ENCODE data around the gene SLC25A28.

DNA sequence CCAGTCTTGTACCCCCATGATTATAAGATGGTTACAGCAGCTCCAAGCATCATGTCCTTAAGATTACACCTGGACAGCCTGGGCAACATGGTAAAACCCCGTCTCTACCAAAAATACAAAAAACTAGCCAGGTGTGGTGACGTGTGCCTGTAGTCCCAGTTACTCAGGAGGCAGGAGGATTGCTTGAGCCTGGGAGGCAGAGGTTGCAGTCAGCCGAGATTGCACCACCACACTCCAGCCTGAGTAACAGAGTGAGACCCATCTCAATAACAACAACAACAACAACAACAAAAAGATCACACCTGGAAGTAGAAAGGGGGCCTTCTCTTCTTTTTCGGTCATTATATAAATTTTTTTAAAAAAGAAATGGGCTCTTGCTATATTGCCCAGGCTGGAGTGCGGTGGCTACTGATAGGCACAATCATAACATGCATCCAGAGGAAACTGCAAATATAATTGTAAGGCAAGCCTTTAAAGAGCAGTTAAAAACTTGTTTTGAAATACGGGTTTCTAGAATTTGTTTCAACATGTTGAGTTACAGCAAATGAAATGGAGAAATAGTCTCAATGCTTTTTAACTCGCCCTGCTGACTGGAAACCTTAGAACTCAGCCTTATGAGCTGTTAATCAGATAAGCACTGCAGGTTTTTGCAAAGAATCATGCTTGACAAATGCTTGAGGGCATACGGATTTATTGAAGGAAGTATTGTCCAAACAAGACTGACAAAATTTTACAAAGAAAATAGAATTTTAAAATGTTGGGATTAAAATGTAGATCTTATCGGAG, 34.3 kb upstream of the SLC25A28 start:
- TF ChIP-seq POLR2A (IDR thresholded peaks at IDR 0.05; ENCODE audit: low read depth) = no peak
- TF ChIP-seq, protein P1, sequence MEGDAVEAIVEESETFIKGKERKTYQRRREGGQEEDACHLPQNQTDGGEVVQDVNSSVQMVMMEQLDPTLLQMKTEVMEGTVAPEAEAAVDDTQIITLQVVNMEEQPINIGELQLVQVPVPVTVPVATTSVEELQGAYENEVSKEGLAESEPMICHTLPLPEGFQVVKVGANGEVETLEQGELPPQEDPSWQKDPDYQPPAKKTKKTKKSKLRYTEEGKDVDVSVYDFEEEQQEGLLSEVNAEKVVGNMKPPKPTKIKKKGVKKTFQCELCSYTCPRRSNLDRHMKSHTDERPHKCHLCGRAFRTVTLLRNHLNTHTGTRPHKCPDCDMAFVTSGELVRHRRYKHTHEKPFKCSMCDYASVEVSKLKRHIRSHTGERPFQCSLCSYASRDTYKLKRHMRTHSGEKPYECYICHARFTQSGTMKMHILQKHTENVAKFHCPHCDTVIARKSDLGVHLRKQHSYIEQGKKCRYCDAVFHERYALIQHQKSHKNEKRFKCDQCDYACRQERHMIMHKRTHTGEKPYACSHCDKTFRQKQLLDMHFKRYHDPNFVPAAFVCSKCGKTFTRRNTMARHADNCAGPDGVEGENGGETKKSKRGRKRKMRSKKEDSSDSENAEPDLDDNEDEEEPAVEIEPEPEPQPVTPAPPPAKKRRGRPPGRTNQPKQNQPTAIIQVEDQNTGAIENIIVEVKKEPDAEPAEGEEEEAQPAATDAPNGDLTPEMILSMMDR (IDR thresholded peaks at IDR 0.05) = no peak

Measured in esophagus muscularis mucosa (tissue), 3 donors.